Stimulated activated CD4-positive, alpha-beta T cell treated with anti-CD3 and anti-CD28 coated beads, TNF-alpha, amount 100 ng/mL, for 1 hour (primary cell): ENCODE results near the gene SLCO4A1.
"Not testable (repeated sequence)": the region's sequence is repeated elsewhere in the genome, so short reads cannot be mapped to it uniquely, and the experiment has no call there.

Experiments
- DNase-seq, 3 donors: peaks; one replicate each; pipeline ENCODE4 v3.0.0-alpha.2; 2020; ENCODE audit warnings: low read depth in 3 of 3, low spot score in 1 of 3

Gene SLCO4A1

DNA sequence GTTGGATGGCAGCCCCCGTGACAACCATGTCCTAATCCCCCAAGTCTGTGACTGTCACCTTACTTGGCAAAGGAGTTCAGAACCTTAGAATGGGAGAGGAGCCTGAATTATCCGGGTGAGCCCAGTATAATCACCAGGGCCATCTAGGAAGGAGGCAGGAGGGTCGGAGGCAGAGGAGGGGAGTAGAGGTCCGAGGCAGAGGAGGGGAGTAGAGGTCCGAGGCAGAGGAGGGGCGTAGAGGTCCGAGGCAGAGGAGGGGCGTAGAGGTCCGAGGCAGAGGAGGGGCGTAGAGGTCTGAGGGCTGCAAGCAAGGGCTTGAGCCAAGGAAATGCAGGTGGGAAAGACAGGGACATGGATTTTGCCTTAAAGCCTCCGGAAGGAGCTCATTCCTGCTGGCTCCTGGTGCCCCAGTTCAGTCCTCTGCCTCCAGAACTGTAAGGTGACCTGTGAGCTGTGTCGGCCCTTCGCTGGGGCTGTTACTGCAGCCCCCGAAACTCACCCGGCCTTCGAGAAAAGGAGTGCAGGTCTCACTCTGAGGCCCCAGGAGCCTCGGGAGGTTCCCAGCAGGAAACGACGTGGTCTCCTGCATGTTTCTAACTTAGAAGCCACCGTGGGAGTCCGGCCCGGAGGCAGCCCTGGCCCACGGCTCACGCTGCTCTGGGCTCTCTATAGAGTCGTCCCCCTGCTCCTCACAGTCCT, 20.0 kb upstream of the SLCO4A1 start:
- DNase-seq: no peak

DNA sequence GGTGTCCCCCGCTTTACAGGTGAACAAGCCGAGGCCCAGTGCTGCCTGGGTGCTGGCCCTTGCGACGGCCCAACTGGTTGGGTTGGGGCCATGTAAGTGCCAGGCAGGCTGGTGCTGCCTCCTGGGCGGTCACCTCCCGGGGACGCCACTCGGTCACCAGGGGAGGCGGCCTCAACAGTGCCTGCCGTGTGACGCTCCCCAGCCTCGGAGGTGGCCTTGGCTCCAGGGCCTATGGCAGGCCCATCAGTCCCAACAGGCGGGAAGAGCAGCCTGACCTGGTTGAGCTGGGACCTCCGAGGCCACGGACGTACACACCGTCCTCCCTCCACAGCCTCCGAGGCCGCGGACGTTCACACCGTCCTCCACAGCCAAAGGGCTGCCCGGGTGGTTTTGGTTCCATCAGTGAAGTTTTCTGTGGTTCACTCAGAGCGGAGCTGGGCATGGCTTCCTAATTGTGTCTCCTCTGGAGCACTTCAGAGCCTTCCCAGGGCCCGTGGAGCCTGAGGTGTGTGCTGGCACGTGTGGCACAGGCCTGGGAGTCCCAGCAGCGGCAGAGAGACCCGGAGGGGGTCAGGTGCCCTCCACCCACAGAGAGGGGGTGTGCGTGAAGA, 19.3 kb upstream of the SLCO4A1 start:
- no peak for DNase-seq

DNA sequence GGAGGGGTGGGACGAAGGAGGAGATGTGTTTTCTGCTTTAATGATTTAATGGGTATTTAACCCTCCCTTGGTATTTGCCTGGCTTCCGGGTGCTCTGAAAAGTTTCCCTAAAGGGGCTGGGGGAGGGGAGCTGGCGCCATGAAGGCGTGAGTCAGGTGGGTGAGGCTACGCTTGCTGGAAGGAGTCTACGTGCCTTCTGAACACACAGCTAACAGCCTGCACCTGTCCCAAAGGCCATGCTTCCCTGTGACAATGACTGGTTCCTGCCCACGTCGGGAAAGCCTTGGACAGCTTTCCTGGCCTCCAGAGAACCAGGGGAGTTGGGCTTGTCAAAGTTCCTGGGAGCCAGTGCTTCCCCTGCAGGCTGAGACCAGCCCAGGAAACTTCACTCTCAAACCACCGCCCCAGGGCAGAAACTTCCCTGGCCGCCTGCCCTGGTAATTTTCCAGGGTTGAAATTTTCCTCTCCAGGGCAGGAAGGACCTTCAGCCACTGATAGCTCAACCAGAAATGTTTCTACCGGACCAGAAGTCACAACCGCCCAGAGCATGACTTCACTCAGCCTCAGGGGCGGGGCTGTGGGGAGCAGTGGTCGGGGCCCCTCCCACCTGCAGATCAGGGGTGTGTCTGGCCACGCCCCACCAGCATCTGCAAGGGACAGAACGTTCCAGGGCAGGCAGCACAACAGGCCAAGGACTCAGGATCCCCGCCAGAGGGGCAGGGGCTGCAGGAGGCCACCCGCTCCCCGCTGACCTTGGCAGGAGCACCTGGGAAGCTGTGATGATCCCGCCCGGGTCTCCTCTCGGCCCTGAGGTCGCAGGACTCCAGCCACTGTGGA, 18.6 kb upstream of the SLCO4A1 start:
- peak; percentile 54 to 74 (median 63) for DNase-seq

DNA sequence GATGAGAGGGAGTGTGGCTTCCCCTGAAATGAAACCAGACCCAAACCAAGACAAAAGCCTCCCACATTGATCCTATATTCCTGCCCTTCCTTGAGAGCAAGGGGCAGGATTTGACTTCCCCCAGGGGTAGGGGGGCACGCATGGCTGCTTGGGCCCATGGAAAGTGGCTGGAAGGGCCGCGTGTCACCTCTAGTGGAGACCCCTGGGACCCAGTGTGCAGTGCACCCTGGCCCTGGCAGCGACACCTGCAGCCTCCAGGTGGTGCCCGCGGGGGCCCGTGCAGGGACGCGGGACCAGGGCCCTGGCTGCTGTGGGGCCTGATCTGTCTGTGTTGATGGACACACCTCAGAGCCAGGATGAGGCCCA, 18.0 kb upstream of the SLCO4A1 start:
- no peak for DNase-seq

DNA sequence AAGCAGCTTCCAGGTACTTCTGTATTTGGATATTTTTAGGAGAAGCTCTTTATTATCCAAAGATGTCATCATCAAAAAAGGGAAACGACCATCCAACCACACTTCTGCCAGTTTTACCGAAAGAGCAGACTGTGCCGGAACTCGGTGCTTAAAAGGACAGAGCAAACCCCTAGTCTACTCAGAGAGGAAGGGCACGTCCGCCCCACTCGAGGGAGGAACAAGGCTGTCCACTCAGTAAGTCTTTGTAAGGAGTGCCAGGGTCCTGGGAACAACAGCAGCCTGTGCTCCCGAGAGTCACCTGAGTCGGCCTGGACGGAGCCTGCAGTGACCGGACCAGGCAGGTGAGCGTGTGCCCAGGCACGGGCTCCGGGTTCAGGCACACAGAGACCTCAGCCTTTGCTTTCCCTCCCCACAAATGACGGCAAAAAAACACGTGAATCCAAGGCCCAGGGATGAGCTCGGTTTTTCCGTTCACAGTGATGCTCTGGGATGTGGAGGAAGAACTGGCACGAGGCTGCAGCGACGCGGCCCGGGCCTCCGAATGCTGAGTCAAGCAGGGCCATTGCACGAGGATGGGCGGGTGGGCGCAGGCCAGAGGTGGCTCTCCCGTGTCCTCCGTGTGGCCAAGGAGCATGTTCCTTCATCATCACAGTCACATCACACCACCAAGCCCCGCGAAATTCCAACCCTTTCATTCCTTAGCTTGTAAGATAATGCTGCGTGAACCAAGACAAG, 17.4 kb upstream of the SLCO4A1 start:
- DNase-seq: no peak

DNA sequence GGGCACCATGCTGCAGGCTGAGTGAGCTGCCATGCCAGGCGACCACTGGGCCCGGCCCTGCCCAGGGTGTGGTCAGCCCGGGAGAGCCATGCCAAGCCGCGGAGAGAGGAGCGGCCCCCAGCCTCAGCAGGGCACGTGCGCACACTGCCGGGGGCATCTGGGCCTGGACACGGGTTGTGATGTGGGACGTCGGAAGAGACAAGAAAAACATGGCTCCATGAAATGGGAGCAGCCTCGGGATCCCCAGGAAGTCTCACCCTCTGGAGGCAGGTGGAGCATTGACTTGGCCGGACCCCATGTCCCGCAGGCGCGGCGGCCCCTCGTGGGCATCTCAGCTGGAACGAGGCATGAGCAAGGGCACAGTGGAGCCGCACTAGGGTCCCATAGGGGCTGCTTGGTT, 16.8 kb upstream of the SLCO4A1 start:
- no peak for DNase-seq

DNA sequence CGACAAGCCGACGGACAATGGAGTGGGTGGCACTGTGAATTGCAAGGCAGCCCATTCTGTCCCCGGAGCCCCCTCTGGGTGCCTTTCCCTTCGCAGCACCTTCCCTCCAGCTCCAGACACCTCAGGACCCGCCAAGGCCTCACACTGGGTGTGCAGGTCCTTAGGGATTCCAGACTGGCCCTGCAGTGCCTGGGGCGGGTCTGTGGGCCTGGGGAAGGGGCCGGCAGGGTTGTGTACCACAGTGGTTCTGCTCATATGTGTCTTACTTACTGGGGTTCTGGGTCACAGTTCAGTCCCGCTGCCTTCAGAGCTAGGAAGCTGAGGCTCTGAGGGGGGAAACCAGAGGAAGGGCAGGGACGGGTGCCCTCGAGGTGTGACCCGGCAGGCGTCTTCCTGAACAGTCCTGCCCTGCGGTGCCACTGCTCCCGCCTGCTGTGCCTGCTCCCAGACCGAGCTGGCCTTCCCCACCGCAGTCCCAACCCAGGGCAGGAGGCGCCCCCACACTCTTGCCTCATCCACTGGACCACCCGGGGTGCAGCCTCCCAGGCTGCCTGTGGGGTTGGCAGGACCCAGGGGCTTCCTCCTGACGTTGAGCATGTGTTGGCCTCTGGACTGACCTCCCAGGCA, 16.3 kb upstream of the SLCO4A1 start:
- no peak for DNase-seq

DNA sequence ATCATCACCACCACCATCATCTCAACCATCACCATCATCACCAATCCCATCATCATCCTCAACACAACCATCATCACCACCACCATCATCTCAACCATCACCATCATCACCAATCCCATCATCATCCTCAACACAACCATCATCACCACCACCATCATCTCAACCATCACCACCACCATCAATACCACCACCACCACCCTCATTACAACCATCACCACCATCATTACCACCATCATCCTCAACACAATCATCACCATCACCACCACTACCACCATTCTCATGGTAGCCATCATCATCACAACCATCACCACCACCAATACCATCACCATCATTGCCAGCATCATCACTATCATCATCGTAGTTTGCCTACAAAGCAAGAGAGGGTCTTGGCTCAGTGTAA, 14.9 kb upstream of the SLCO4A1 start:
- DNase-seq: not testable (repeated sequence)

DNA sequence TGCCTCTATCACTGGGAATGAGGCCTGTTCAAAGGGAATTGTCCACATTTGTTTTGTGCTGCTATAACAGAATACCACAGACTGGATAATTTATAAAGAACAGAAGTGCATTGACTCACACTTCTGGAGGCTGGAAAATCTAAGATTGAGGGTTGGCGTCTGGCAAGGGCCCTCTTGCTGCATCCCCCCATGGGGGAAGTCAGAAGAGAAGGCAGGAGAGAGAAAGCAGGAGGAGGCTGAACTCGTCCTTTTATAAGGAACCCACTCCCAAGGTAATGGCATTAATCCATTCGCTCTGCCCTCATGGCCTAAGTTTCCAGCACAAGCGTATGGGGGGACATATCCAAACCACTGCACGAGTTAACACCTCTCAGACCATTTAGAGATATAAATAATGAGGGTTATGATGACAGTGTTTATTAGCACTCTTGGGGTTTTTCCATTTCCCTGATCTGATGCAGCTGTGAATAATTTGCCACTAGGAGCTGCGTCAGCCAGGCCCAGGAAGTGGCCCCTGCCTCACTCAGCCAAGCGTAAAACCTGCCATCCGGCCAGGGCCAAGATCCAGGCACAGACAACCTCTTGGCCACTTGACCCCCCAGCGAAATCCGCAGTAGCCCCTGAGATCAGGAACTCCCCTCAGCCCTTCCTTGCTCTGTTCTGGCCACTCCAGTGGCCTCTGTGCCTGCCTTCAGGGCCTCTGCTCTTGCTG, 14.2 kb upstream of the SLCO4A1 start:
- no peak for DNase-seq

DNA sequence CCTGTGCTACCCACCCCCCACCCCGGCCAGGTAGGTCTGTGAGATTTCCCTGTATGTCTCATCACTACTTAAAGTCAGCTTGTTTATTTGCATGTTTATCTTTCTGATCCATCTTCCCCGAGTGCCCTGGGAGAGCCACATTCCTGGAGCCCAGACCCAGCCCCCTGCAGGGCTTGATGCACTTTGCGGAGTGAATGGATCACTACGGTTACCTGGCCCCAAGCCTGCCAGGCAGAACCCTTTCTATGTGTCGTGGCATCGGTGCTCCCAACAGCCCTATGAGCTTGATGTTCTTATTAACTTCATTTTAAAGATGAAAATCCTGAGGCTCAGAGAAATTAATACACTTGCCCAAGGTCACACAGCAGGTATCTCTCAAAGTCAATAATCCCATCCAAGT, 13.6 kb upstream of the SLCO4A1 start:
- DNase-seq: no peak

DNA sequence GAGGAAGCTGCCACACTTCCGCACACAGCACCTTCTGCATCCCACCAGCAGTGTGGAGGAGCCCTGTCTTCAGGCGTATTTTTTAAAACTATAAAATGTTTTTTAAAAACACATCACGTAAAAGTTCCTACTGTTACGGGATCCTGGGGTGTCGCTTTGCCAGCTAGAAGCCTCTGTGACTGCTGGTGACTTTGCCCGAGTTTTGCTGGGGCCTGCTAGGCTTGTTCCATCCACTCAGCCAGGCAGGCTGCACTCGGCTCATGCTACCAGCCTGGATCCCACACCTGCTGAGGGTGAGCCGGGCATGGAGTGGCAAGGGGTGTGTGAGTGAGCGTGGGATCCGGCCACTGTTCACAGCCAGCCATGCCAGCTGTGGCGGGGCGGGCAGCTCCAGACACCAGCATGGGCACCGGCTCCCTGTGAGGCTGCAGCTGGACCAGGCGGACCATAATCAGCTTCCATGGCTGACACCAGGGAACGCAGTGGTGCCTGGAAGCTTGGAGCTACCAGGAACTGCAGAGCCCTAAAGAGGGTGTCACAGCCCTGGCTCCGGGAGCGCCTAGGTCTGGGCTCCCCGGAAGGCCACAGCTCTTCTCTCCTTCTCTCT, 12.3 kb upstream of the SLCO4A1 start:
- DNase-seq: no peak

DNA sequence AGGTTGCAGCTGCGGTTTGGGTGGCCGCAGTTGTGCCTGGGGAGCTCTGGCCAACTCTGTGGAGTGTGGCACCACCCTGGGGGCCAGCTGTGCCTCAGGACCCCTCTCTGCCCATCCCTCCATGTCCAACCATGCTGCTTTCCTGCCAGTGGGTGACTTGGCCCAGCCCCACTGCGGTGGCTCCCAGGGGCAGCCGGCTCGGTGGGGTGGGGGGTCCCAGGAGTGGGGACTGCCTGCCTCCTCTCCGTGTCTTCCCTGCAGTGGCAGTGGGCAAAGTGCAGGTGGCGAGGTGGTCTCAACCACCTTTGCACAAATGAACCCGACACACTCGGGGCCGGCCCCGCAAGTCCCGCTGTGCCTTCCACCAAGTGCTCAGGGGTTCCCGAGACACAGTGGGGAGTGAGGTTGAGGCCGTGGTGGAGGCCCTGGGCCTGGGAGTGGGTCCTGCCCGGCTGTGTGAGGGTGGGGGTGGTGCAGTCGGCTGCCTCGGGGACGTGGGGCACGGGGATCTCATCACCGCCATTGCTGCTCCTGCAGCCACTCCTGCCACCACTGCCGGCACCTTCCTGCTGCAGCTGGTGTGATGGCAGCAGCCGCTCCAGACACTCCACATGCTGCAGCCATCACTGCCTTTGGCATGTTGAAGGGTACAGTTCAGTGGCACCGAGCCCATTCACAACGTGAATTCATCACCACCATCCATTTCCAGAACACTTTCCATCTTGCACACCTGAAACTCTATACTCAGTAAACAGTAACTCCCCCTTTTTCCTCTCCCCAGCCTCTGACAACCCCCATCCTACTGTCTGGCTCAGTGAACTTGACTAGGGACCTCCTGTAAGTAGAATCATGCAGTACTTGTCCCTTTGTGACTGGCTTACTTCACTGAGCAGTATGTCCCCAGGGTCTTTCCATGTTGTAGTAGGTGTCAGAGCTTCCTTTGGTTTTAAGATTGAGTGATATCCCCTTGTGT, 10.7 kb upstream of the SLCO4A1 start:
- no peak for DNase-seq

DNA sequence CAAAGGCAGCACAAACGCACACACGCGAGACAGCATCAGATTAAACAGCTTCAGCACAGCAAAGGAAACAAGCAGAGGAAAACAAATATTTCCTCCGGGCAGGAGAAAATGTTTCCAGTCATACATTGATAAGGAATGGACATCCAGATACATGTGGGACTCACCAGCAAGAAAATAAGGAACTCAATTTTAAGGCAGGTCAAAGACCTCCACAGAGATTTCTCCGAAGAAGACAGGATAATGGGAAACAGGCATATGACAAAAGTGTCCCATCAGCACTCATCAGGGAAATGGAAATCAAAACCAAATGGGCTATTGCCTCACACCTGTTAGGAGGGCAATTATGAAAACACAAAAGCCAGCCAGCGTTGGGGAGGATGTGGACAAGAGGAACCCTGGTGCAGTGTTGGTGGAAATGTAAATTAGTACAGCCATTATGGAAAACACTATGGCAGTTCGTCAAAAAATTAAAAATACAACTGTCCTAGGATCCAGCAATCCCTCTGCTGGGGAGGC, 9.7 kb upstream of the SLCO4A1 start:
- no peak for DNase-seq

DNA sequence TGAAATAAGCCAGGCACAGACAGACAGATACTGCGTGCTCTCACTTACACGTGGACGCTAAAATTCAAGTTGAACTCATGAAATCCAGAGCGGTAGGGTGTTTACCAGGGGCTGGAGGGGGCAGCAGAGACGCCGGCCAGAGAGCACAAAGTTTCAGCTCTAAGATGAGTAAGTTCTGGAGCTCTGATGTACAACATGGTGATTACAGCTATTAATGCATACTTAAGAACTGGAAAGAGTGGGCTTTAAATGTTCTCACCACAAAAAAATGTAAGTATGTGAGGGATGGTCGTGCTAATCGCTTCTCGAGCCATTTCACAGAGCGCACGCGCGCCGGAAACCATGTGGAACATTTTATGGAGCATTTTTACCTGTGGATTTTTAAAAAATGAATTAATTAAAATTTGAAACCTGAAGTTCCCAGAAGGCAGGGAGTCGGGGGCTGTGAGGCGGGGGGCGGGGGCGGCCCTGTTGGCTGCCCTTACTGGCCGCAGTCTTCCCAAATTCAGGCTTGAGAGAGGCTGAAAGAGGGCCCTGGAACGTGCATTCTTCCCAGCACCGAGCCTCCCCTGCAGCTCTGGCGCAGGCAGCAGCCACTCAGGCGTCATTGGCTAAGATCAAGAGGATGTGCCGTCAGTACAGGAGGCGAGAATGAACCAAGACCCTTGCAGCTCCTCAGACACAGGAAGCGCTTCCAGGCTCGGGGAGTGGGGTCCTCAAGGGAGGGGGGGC, 8.5 kb upstream of the SLCO4A1 start:
- DNase-seq: no peak

DNA sequence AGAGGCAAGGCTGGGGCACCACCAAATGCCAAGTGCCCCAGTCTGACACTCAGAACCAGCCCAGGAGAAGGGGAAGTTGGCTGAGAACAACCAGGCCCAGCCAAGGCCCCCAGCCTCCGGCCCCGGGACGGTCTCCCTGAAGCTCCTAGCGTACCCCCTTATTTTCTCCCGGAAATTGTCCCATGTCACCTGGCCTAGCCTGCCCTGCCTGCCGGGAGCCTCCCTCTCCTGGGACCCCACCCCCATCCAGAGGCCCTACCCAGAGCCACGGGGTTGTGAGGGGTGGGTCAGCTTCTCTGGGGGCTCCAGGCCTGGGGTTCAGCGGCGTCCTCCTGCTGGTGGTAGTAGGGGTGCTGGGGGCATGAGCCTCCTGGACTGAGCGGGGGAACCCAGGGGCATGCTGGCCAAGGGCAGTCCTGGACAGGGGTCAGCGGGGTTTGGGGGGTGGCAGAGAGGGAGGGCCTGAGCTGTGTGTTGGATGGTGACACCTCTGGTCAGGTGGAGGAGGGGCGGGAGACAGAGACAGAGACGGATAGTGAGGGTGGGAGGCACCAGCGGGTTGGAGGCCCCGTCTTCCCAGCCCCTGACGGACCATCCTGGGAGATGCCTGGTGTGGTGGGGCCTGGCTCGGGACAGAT, 7.9 kb upstream of the SLCO4A1 start:
- no peak for DNase-seq

DNA sequence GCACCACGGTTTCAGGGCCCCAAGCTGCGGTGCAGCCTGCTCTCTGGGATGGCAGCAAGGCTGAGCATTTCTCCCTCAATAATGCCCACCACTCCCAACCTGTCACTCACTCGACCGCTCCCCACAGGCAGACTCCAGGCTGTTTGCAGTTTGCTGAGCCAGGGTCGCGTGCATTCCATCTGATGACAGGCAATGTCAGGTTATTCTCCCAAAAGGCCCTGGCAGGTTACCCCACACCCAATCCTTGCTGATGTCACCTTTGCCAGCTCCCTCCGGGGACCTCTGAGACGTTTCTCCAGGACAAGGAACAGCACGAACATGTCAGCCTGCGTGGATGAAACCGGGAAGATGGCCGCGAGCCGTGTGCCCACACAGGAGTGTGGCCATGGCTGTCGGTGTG, 7.1 kb upstream of the SLCO4A1 start:
- DNase-seq: no peak

DNA sequence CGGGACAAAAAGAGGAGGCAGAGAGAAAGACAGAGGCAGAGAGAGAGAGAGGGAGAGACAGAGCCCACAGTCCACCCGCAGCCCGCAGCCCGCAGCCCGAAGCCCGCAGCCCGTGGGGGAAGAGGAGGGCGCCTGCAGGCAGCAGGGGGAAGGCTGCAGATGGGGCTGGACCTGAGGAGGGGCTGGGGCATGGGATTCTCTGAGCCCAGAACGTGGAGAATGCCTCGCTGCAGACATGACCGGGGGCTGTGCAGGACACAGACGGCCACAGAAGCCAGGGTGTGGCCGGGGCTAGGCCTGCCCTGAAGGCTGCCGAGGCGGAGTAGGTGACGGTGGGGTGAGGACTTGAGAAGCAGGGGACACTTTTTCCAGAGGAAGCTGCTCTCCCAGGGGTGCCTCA, 6.5 kb upstream of the SLCO4A1 start:
- DNase-seq: no peak

DNA sequence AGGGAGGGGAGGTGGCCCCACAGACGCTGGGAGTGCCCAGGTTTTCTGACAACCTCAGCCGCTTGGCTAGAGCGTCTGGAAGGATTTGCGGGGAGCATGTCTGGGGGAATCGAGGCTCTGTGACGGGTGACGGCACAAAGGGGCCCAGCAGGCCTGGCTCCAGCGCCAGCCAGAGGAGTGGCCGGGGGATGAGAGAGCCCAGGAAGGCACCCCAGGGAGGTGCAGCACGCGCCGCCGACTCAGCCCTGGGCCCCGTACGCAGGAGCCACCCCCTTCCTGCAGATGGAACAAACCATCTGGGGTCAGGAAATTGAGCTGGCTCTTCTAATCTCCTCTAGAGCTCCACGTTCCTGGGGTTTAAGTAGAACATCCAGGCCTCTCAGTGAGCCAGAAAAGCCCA, 5.9 kb upstream of the SLCO4A1 start:
- DNase-seq: no peak
